ENCODE measurements around the gene TSR3. TPM values are rescaled to one million over a fixed set of nuclear protein-coding genes. Genes with fewer than 3 reads are reported as not detected.
A peak's percentile ranks its signal among the peaks of the same experiment; 100 is the strongest.

TSR3 gene
- total and polyA plus RNA-seq, 2 of the 13 experiments (the other 11 are each of a cell fraction or from before 2014, with no cell fraction given), result 24.2 to 51.0 TPM

DNA sequence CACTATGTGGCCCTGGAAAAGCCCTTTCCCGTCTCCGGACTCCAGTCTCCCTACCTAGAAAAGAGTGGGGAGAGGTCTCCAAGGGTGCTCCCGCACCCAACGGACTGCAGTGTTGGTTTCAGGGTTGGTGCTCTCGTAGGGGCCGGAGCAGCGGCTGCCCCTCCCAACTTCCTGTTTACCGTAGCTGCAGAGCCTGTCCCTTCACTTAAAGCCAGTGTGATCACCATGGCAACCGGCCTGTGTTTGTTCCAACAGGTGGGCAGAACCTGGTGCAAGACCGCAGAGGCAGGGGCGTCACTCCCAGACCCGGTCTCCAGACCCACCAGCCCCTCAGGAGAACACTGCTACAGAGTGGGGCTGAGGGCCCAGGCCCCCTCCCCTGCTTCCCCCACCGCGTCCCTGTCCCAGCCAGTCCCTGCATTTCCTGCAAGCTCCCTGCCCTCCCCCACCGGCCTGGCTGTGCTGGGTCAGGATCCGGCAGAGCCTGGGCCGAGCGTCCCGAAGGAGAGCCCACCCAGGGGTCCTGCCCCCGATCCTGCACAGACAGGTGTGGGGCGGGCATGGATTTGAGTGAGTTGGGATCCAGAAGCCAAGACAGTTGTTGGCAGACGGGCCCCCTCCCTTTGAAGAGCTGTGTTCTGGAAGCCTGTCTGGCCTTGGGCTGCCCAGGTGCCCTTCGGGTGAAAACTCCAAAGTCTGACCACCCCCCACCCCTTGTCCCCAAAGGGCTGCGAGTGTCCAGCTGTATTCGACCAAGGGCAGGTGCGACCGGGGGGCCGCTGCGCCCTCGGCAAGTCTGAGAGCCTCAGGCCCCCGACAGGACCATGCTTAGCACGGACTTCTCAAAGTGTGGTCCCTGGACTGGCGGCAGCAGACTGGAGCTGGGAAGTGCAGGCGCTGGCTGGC lies 19.7 kb downstream of the TSR3 start (continued):
- no peak for TF ChIP-seq SIN3B (IDR thresholded peaks at IDR 0.05; ENCODE audit: low read length)
- TF ChIP-seq ZNF234 (CRISPR knock-in tag; conservative IDR thresholded peaks at IDR 0.05), result no peak
- TF ChIP-seq SRY (CRISPR knock-in tag; IDR thresholded peaks at IDR 0.05), result peak; percentile 42; the same call in 1 of the 2 replicates
- TF ChIP-seq NFE2L1 (CRISPR knock-in tag; IDR thresholded peaks at IDR 0.05; ENCODE audit: borderline replicate concordance), result no peak
- TF ChIP-seq AGO1 (IDR thresholded peaks at IDR 0.05; ENCODE audit: low read depth, low read length, poor library complexity, severe bottlenecking), result no peak
- TF ChIP-seq ZNF7 (CRISPR knock-in tag; IDR thresholded peaks at IDR 0.05), result no peak
- TF ChIP-seq SMARCE1 (IDR thresholded peaks at IDR 0.05; ENCODE audit: borderline replicate concordance), result no peak
- no peak for TF ChIP-seq GLI4 (CRISPR knock-in tag; IDR thresholded peaks at IDR 0.05; ENCODE audit: borderline replicate concordance)
- TF ChIP-seq, protein P1, sequence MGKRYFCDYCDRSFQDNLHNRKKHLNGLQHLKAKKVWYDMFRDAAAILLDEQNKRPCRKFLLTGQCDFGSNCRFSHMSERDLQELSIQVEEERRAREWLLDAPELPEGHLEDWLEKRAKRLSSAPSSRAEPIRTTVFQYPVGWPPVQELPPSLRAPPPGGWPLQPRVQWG (CRISPR knock-in tag; IDR thresholded peaks at IDR 0.05; ENCODE audit: borderline replicate concordance, low read depth), result no peak
- no peak for TF ChIP-seq MED13 (CRISPR knock-in tag; IDR thresholded peaks at IDR 0.05)
- TF ChIP-seq TBP (CRISPR knock-in tag; IDR thresholded peaks at IDR 0.05), result no peak
- TF ChIP-seq ZNF121 (CRISPR knock-in tag; IDR thresholded peaks at IDR 0.05), result no peak
- TF ChIP-seq SMAD9 (CRISPR knock-in tag; IDR thresholded peaks at IDR 0.05), result no peak
- TF ChIP-seq, protein P2, sequence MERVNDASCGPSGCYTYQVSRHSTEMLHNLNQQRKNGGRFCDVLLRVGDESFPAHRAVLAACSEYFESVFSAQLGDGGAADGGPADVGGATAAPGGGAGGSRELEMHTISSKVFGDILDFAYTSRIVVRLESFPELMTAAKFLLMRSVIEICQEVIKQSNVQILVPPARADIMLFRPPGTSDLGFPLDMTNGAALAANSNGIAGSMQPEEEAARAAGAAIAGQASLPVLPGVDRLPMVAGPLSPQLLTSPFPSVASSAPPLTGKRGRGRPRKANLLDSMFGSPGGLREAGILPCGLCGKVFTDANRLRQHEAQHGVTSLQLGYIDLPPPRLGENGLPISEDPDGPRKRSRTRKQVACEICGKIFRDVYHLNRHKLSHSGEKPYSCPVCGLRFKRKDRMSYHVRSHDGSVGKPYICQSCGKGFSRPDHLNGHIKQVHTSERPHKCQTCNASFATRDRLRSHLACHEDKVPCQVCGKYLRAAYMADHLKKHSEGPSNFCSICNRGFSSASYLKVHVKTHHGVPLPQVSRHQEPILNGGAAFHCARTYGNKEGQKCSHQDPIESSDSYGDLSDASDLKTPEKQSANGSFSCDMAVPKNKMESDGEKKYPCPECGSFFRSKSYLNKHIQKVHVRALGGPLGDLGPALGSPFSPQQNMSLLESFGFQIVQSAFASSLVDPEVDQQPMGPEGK (CRISPR knock-in tag; IDR thresholded peaks at IDR 0.05), result peak; percentile 94
- TF ChIP-seq RORA (CRISPR knock-in tag; IDR thresholded peaks at IDR 0.05), result no peak
- no peak for TF ChIP-seq PAX8 (CRISPR knock-in tag; IDR thresholded peaks at IDR 0.05; ENCODE audit: borderline replicate concordance)
- TF ChIP-seq ZNF296 (CRISPR knock-in tag; conservative IDR thresholded peaks at IDR 0.05), result no peak
- TF ChIP-seq HDAC1 (CRISPR knock-in tag; IDR thresholded peaks at IDR 0.05), result peak; percentile 75
- no peak; the same call in 1 of the 2 replicates for TF ChIP-seq HOXA3 (CRISPR knock-in tag; IDR thresholded peaks at IDR 0.05)
- no peak for TF ChIP-seq ZNF326 (CRISPR knock-in tag; IDR thresholded peaks at IDR 0.05; ENCODE audit: borderline replicate concordance)
- no peak for TF ChIP-seq HBP1 (CRISPR knock-in tag; IDR thresholded peaks at IDR 0.05; ENCODE audit: low read depth)
- no peak for TF ChIP-seq ZBTB20 (CRISPR knock-in tag; IDR thresholded peaks at IDR 0.05; ENCODE audit: borderline replicate concordance, low read depth)
- no peak for TF ChIP-seq ZNF574 (CRISPR knock-in tag; IDR thresholded peaks at IDR 0.05)
- TF ChIP-seq CC2D1A (CRISPR knock-in tag; IDR thresholded peaks at IDR 0.05), result no peak
- TF ChIP-seq FOXK2 (IDR thresholded peaks at IDR 0.05), result peak; percentile 68
